ENCODE data around the gene BMP5. TPM values are rescaled to one million over a fixed set of nuclear protein-coding genes. Genes with fewer than 3 reads are reported as not detected.

BMP5 gene
- total and polyA plus RNA-seq, 2 of the 8 experiments (the other 6 are each of a cell fraction or from before 2014, with no cell fraction given) = 0.02 TPM; not detected in 1

- TF ChIP-seq E2F6 (IDR thresholded peaks at IDR 0.05) = no peak
- no peak for TF ChIP-seq SP1 (IDR thresholded peaks at IDR 0.05; ENCODE audit: low read depth, low read length)
- TF ChIP-seq POLR2A (IDR thresholded peaks at IDR 0.05; ENCODE audit: control extremely low read depth in 1 of 2, low read depth in 2 of 2, low read length in 2 of 2) = no peak
- no peak for TF ChIP-seq KDM4A (IDR thresholded peaks at IDR 0.05; ENCODE audit: low read depth, low read length, severe bottlenecking)
- TF ChIP-seq POLR2AphosphoS5 (IDR thresholded peaks at IDR 0.05; ENCODE audit: low read depth, low read length) = no peak
- no peak for TF ChIP-seq CREB1 (IDR thresholded peaks at IDR 0.05)
- no peak for TF ChIP-seq HDAC2 (IDR thresholded peaks at IDR 0.05; ENCODE audit: borderline replicate concordance in 1 of 2, low read depth in 2 of 2, low read length in 2 of 2)
- no peak for TF ChIP-seq CBX8 (IDR thresholded peaks at IDR 0.05; ENCODE audit: borderline replicate concordance, low read depth, low read length)
- TF ChIP-seq BRCA1 (IDR thresholded peaks at IDR 0.05; ENCODE audit: low read depth, low read length) = no peak
- no peak for TF ChIP-seq FOSL1 (IDR thresholded peaks at IDR 0.05; ENCODE audit: insufficient read depth, low read depth, low read length)
These were observed 40.8 kb upstream of the BMP5 start (continued) for GRCh38 chr6:55916188-55916587.
